NCI-H460 (cell line): ENCODE measurements around the gene TMEM253. TPM values are rescaled to one million over a fixed set of nuclear protein-coding genes. Genes with fewer than 3 reads are reported as not detected.

Experiments used
- DNase-seq: peaks from one replicate; pipeline ENCODE4 v3.0.0-alpha.2; 2016; ENCODE audit warnings: low read depth; ENCODE audit errors: extremely low read depth
- total RNA-seq: library from RNA; depleted of rRNA; stranded (reverse); fragments of >200 nt; shearing (Covaris generic); gene quantifications from 2 replicates; pipeline ENCODE4 v1.2.3, GENCODE V29; 2014

Gene TMEM253
- total RNA-seq, 1 experiment from 2014 or later = 0.87 TPM

DNA sequence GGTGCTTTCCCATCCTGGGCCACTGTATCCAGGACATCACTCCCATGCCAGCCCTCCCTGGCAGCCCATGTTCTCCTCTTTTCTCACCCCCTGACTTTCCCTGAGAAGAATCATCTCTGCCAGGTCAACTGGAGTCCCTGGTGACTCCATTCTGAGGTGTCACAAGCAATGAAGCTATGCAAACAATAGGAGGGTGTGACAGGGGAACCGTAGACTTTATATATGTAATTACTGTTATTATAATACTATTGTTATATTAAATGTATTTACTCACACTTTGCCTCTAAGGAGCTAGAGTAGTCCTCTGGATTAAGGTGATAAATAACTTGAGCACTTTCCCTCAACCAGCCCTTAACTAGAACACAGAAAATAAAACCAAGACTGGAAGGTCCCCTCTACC lies 11.6 kb upstream of the TMEM253 start:
- no peak for DNase-seq

GRCh38 chr14:21089877-21090193 lies 11.0 kb upstream of the TMEM253 start:
- no peak for DNase-seq

- DNase-seq = no peak
Observed at GRCh38 chr14:21090194-21090939, 10.5 kb upstream of the TMEM253 start.

DNA sequence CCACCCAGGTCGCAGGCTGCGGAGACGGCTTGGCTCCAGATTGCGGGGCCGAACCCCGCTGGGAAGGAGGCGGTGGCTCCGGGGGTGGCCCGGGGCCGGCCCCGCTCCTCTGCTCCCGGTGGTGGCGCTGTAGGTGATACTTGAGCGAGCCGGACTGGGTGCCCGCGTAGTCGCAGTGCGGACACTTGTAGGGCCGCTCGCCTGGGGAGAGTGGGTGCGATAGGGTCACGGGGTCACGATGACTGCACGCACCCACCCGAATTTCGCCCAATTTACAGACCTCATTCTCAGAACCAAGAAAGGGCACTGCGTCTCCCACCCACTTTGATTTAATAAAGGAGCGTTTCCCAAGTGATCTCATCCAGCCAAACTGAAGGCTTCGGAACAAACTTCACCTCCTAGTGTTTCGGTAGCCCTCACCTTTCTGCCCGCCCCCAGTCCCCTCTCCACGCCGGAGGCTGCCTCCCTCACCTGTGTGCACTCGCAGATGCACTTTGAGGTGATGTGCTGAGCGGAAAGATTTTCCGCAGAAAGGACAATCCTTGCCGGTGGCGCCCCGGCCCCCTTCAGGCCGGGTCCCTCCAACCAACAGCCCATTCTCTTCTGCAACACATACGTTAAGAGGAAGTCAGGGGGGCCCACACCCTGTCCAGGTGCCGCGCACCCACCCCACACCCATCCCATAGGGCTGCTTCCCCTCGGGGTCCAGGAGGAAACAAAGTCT lies 9.8 kb upstream of the TMEM253 start:
- DNase-seq = no peak

GRCh38 chr14:21091821-21092272 lies 9.0 kb upstream of the TMEM253 start:
- DNase-seq = no peak

DNA sequence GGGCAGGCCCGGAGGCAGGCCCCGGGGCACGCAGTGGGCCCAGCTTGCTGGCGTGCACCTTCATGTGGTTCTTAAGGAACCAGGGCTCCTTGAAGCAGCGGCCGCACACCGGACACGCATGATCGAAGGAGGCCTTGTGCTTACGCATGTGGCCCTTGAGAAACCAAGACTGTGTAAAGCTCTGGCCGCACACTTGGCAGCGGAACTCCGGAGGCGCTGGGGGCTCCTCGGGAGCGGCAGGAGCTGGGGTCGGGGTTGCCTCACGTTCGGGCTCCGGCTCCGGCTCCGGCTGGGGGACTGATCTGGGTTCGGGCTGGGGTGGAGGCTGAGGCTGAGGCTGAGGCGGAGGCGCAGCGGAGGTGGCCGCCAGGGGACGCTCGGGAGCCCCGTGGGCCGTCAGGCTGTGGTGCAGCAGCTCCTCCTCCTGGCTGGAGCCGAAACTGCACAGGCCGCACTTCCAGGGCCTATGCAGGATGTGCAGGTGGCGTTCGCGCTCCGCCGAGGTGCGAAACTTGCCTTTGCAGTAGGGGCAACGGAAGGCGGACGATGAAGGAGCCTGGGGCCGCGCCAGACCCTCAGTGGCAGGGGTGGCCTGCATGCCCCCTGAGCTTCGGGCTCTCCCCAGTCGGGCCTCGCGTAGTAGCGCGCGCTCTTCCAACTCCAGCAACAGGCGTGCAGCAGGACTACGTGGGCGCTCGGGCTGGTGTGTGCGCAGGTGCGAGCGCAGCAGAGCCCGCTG lies 8.4 kb upstream of the TMEM253 start:
- peak; percentile 69 for DNase-seq

GRCh38 chr14:21093018-21093417 lies 7.8 kb upstream of the TMEM253 start:
- DNase-seq = no peak

GRCh38 chr14:21093769-21094681 lies 6.8 kb upstream of the TMEM253 start:
- DNase-seq = no peak

DNA sequence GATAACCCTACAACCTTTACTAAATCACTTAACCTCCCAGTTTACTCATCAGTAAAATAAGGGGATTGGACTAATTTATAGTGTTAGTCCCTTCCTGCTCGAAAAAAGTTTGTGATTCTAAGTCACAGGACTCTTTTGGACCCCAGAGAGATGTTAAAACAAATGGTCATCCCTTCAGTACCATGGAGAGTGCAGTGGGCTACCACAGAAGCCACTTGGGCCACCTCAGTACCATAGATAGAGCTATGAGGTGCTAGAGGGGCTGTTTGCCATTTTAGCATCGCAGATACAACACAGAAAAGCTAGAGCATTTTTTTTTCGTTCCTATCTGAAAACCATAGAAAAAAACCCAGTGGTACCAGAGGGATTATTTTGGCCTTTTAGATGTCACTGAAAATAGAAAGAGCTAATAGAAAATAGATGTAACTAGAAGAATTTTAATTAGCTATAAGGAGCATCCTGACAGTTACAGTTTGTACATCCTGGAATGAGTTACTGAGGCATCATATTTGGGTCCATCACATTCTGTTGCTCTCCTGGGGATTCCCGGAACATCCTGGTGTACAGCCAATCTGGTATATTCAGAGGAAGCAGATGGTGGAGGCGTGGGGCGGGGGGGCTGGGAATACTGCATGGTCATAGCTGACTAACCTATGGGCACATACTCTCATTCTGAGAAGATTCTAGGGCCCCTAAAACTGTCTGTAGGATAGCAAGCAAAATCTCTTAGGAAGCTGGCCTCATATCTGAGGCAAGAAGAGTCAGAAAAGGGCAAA lies 5.2 kb upstream of the TMEM253 start:
- DNase-seq = no peak

- DNase-seq = no peak
Observed at GRCh38 chr14:21096438-21096837, 4.4 kb upstream of the TMEM253 start.

GRCh38 chr14:21096978-21097635 lies 3.8 kb upstream of the TMEM253 start:
- no peak for DNase-seq

DNA sequence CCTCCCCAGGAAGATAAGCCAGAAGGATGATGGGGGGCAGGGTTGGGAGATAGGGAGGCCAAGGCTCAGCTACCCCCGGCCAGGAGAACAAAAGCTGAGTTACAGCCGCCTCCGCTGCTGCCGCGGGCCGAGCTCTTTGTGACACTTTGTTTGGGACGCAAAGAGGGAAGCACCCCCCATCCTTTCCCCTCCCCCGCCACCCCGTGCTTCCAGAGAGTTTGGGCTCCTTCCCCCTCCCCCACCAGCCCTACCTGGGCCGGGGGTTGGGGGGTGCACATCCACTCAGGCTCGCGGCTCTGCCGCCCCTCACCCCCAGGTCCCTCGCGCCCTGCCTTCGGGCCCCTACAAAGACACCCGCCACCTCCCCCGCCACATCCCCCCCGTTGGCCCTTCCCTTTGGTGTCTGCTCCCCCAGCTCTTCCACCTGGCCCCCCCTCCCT lies 3.2 kb upstream of the TMEM253 start:
- no peak for DNase-seq

- peak; percentile 45 for DNase-seq
Observed at GRCh38 chr14:21098076-21098891, 2.6 kb upstream of the TMEM253 start, which contains the start of gene ZNF219. TSS of gene ZNF219 (minus strand) at chr14:21098655. CDS start at chr14:21093591, 5,064 bp downstream.

DNA sequence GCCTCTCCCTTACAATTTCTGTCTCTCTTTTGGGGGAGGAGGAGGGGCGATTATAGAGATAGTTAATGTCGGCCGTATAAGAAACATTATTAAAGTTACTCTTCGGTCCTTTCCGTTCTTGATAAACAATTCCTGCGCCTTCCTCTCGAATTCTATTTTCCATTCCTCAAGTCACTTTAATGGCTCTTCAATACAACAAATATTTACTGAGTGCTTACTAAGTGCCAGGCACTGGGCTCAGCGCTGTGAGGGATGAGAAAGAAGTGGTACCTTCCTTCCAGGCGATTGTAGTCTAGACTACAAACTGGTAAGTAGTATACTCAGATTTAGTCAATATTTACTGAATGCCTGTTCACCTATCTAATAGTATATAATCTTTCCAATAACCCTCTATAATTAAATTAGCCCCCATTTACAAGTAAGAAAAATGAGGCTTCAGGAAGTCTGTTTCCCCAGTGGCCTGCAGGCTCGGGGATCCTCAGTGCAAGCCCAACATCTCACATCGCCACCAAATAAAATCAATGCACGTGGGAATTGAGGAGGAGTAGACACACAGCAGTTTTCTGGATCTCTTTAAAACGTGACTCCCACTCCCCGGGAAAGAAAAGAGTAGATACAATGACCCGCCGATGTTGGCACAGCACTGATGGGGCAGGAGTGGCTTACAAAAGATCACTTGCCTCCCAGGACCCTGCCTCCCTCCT lies 1.8 kb upstream of the TMEM253 start:
- DNase-seq = no peak

DNA sequence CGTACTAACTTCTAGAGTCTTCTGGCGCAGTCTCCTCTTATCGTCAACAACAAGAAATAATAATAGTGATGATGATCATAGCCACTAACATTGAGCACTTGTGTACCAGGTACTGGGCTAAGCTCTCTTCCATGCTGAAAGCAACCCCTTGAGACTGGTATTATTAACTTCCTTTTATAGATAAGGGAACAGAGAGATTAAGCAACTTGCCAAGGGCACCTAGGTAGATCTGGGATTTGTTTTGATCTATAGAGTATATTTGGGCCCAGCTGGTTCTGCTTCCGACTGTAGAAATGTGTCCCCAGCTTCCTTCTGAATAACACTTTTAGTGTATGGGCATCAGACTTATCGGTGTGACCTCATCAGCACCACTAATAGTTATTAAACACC lies 1.3 kb upstream of the TMEM253 start:
- no peak for DNase-seq

DNA sequence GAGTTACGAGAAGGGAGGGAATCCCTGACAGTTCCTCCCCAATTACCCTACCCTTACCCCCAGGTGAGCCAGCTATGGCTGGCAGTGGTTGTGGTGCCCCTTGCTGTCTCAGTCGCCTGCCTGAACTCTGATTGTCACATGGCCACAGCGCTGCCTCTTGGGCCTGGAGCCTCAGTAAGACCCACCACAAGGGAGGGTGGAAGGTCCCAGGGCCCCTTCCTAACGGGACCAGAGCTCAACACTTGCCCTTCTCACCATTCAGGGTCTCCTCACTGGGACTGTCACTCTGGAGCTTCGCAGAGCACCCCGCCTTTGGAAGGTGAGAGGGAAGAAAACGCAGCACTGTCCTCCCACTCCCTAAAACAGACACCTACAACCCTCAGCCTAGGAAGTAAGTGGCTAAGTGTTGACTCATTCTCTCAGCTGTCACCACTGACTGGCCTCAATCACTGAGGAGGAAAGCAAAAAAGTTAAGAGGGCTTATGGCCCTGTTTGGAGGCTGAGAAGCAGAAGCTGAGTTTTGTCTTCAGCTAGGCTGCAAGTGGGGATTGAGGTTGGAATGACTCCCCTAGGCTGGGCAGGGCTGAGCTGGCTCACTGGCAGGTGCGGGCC lies 1.0 kb downstream of the TMEM253 start:
- DNase-seq = no peak
